Measurements from ENCODE around the gene PEX11B.

The PEX11B gene

DNA sequence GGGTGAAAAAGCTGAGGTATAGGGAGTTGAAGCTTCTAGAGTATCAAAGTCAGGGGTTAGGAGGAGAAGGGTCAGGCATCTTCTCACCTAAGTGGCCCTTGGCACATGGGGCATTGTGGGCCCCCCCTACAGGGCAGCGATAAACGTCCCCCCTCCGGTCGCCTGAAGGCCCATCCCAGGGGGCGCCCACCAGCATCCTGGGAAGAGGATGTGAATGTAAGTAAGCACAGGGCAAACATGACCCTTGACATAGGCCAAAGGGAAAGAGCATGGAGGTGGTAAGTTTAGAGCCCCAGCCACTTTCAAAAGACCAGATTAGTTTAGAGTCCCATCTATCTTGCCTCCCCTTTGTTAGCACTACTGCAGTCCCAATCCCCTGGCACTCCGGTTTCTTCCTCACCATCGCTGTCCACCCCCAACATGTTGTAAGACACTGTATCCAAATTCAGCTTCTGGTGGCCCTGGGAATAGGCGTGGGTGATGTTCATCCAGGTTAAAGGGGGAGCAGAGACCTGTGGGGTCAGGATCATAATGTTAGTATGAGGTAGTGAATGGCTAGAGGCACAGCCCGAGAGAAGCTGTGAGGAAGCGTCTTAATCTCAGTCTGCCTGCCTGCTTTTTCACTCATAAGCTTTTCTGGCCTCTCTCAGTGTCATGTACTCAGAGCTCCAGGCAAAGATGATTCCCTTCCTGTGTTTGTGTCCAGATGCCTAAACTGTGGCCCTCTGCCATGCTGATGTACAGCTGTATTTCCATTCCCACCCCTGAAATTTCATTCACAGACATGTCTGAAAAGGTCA is 11.4 kb downstream of the PEX11B start:
- no peak for DNase-seq (ENCODE audit: low spot score)

DNA sequence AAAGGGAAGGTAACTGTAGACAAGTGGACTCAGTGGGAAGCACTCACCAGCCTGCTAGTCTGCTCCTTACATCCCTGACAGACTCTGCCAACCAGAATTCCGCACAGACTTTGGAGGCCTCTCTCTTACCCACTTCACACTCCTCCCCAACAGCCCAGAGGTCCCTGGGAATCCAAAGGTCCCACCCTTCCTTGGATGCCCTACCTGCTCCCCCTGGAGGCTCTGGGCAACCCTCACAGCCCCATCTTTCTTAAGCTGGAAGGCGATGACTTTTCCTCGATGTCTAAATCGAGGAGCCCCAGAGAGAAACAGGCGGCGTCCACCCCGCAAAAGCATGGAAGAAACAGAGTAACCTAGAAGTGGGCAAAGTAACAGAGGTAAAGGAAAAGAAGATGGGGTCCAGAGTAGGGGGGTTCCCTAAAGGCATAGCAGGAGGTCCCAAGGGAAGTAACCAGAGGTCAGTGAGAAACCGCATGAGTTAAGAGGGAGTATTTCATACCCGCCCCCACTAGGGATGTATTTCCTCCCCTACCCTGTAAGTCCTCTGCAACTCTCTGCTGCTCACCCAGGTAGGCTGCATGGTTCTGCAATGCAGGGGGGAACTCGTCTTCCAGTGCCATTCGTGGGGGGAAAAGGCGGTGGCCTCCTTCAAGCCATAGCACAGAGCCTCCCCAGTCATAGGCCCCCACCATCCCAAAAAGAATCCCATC is 17.1 kb downstream of the PEX11B start:
- DNase-seq (ENCODE audit: low spot score): no peak

DNA sequence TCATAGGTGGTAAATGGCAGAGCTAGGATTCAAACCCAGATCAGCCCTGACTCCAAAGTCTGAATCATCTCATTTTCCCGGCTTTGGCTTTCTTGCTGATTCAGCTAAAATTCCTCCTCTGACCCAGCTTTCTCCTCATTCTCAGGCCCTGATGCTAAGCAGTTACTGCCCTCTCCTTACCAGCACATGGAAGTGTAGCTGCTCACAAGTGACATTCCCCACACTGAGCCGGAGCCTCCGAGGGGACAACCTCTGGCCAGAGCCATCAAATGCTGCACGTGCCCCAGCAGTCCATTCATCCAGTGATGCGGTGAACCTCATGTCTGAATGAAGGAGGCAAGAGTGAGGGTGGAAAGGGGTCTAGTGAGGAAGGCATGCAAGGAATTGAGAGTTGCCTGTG is 19.8 kb downstream of the PEX11B start:
- DNase-seq (ENCODE audit: low spot score): no peak

DNA sequence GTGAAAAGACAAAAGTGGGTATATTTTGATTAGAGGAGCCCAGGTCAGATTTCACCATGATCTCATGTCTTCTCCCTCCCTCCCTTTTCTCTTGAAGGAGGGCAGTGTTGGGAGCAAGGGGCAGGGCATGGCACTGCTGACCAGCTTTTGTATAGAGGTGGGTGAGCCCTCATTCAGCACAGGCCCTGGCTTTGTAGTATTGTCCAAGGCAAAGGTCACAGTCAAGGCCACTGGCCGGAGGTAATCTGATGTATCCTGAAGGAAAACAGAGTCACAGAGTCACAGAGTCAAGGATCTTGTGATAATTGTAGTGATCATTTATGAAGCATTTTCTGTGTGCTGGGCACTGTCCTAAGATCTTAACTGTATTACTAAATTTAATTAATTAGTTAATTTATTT is 20.5 kb downstream of the PEX11B start:
- DNase-seq (ENCODE audit: low spot score): no peak

DNA sequence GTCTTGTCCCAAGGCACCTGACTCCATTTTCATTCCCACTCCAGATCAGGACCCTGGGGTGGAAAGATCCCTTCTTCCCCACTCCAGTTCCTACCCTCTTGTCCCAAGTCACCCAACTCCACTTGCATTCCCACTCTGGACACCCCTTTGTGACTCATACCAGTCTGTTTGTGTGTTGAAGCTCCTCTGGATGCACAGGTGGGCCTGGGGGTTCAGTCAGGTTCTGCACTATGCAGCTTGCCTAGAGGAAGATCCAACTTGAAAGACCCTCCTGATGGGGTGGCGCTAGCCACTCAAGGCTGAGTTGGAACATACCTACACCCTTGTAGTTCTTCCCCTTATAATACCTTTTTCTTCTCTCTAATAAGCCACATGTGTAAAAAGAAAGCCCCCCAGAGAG is 23.0 kb downstream of the PEX11B start:
- DNase-seq (ENCODE audit: low spot score): no peak

DNA sequence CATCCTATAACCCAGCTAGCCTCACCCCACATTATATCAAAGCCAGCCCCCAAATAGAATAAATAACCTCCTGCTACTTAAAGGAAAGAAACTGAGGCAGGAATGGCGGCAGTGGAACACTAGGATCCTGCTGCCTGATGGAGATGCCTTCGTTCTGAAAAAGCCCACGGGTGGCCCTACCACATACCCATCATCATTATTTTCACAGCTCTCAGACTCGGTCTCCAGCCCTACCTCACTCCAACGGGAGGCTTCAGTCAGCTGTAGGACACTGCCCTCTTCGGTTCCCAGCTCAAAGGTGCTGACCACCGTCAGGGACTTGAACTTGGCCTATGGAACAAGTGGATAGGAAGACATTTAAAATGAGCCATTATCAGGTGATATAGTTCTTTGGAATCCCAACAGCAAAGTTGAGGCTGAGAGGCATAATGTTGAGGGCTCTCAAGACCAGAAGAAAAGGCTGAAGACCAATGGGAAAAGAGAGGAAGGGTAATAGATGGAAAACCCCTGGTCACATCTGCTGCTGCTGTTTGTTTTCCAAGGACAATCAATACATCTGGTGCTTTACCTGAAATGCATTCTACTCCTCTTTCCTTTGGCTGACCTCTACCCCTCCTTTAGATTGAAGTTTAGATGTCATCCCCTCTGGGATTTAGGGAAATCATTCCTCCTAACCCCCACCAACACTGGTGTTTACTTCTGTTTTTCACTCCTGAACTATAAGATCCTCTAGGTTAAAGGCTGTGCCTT is 25.0 kb downstream of the PEX11B start:
- DNase-seq (ENCODE audit: low spot score): no peak

DNA sequence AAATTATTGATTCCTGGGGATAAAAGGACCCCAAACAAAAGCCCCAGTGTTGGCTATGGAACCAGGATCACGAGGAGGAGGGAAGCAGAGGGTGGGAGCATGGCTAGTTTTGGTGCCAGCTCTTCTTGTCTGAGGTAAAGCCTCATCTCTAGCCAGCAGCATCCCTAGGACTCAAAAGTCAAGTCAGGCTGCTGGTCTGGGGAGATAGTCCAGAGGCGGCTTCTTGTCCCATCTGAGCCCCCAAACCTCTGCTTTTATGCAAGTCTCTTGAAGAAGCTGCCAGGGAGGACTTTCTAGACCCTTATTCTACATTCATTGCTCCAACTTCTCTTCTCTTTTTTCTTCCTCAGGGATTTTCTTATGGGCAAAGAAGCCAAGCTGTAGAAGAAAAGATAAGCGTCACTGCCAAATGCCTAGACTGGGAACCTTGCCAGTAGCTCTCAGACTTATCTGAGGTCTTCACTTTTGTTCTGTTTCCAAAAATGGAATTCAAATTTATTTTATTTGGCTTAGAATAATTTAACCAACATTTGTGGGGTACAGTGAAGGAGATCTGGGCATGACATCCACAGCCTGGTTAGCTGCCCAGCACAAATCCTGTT is 25.9 kb downstream of the PEX11B start:
- DNase-seq (ENCODE audit: low spot score): no peak

DNA sequence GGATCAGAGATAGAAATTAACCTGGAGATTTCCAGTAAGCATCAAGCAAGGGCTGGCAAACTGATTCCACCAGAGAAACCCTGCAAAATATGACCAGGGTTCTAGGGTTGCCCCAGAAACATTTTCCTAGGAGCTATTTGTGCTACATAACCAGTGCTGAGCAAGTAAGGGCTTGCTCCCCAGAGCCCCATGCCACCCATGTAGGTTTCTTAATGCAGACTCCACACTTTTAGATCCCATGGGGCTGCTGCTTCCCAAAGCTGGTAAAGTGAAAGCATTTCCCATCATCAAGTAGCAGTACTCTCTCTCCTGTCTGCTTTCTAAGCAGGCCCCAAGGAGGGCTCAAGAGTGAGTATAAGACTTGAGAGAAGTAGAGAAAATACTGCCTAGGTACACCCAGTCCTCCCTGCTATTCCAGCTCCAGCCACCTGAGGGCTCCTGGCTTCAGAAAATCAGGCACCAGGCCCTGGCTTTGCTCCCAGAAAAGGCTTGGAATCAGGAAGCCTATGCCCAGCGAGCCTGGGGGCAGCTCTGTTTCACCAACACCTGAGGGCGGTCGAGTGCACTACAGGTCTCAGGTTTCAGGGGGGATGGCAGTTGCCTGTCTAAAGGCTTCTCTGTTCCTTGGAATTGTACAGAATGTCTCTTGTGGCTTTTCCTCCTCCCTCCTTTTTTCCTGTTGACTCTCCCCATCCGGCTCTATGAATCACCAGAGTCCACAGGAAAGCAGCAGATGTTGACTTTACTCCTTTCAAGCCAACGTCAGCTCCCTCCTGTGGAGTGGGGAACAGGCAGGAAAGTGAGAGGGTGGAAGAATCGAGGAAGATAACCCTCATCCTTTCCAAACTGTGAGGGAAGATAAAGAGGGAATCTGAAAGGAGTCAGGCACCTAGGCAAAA is 26.7 kb downstream of the PEX11B start:
- peak; percentile 50 for DNase-seq (ENCODE audit: low spot score)

DNA sequence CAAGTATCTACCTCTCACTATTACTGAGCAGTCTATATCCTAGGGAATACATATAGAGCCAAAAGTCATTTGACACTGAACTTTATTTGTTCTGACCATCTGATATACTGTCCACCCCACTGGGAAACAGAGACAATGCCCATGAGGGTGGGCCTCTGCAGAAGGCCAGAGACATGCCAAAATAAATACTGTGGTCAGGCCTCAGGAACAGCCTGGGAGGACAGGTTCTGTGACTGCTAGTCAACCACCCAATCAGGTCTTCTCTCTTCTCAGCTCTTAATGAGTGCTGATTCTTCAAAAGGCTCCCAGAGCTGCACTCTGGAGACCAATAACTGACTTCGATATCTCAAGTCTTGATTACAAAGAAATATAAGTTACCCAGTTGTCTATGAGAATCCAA is 27.4 kb downstream of the PEX11B start:
- no peak for DNase-seq (ENCODE audit: low spot score)

DNA sequence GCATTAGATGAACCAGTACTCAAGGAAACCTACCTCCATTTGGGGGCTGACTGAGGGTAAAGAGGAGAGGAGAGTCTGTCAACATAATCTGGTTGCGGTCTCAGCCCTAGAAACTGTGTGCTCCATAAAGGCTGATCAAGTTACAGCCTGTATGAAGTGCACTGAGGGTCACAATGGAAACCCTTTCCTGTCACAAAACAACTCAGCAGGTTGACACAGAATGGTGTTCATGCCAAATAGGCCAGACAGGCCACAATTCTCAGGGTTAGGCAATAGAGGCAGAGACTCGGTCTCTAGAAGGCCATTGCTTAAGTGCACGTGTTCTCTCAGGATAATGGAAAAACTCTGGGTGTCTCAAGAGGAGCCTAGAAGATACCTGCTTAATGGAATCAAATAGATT is 28.8 kb downstream of the PEX11B start:
- DNase-seq (ENCODE audit: low spot score): no peak

DNA sequence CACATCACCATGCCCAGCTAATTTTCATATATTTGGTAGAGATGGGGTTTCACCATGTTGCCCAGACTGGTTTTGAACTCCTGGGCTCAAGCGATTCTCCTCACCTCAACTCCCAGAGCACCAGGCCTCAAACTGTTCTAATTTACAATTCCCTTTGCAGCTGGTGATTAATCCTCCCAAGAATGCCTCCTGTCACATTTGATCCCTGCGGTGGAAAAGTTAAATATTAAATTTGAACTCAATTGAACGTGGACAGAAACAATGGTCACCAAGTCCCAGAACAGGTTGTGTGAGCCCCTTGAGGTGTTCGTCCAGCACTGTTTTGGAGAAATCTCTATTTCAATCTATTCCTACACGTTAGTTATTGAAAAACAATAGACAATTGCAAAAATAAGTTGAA is 30.9 kb downstream of the PEX11B start:
- DNase-seq (ENCODE audit: low spot score): no peak

DNA sequence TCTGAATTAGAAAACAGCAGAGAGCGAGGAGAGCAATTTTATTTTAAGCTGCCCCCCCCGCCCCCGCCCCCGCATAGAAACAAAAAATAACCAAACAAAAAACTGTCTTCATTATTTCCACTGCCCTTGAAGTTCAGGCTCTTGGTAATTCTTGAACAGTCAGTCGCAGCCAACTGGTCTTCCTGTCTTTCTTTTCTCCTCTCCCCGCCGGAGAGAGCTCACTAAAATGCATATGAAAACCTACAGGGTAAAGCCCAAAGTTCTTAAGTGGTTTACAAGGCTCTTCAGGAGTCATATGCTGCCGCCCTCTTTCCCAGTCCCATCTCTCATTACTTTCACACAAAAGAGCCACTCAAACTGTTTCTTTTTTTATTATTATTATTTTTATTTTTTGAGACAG is 31.7 kb downstream of the PEX11B start:
- no peak for DNase-seq (ENCODE audit: low spot score)

DNA sequence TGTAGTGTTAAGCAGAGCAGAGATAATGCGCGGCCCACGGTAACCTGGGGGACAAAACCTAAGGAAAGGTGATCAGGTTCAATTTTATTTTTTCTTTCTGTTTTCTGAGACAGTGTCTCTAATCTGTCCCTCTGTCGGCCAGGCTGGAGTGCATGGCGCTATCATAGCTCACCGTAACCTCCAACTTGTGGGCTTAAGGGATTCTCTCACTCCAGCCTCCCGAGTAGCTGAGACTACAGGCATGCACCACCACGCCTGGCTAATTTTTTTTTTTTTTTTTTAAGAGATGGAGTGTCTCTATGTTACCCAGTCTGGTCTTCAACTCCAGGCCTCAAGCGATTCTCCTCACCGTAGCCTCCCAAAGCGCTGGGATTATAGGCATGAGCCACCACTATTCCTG is 32.1 kb downstream of the PEX11B start:
- DNase-seq (ENCODE audit: low spot score): no peak

DNA sequence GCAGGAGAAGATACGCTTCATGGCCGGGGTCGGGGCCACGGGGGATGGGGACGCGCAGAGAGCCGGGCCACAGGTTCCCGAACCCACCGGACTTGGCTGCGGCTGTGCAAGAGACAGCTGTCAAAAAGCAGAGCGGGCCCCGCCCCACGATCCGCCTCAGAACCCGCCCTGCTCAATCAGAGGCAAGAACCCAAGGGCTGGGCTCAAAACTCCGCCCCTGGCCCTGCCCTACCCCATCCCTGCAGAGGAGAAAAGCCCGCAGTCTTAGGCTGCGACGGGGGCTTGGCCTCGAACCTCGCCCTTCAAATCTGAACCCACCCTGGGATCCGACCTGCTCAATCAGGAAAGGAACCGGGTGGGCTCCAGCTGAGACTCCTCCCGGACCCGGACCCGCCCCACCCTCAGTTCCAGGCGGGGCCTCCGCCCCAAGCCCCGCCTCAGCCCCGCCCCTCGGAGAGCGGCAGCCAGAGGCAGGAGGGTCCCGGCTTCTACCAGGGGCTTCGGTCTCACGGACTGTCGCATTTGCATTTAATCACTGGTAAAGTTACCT is 32.7 kb downstream of the PEX11B start, which contains the start of gene ANKRD35:
Gene ANKRD35, minus strand, starts transcription at position 129 of the 550 bp plus-strand sequence. Its CDS starts 108 bp downstream, at position 21.
- peak; percentile 79 for DNase-seq (ENCODE audit: low spot score)

DNA sequence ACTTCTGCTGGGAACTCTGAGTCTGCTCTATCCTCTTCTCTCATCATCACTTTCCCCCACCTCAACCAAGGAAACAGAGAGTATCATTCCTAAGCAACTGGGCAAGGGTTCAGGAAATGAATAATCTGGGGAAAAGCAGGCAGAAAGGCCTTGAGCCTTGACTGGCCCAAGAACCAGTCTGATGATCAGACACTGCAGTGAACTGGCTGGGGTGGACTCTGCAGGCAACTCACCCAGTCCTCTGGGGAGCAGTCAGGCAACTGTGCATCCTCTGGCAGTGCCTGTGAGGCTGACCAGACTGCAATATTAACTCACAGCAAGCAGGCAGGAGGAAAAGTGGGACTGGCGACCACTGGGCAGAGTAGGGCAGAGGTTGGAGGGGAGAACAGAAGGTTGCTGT is 33.8 kb downstream of the PEX11B start:
- DNase-seq (ENCODE audit: low spot score): no peak

DNA sequence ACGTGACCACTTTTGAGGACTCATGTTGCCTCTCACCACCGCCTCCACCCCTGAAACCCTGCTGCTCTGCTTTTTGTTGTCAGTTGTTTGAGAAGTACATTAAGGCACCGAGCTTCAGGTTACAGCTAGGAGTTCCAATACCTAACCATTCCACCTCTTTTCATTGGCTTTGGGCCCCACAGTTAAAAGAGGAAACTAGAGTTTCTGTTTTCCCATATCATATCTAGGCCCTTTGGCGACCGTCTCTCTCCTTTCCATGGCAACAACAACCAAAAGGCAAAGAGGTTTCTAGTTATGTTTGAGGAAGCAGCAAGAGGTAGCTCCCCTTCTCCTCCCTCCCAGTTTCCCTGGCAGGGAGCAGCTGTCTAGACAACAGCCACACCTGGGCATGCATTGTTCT is 38.7 kb downstream of the PEX11B start:
- DNase-seq (ENCODE audit: low spot score): no peak

DNA sequence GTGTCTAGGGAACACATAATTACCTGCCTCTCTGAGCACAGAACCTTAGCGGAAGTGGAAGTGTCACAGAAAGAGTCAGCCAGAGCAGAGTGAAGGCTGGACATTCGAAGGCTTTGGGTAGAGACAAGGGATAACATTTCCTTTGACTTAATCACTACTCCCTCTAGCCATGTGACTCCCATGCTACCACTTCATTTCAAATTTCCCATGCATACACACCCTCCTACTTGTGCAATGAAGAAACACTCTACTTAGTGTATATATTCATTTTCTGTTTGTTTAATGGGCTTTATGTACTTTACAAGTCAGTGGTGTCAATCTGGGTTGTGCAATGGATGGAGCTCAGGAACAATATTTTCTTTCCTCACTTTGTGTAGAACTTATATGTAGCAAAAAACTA is 39.8 kb downstream of the PEX11B start:
- no peak for DNase-seq (ENCODE audit: low spot score)

DNA sequence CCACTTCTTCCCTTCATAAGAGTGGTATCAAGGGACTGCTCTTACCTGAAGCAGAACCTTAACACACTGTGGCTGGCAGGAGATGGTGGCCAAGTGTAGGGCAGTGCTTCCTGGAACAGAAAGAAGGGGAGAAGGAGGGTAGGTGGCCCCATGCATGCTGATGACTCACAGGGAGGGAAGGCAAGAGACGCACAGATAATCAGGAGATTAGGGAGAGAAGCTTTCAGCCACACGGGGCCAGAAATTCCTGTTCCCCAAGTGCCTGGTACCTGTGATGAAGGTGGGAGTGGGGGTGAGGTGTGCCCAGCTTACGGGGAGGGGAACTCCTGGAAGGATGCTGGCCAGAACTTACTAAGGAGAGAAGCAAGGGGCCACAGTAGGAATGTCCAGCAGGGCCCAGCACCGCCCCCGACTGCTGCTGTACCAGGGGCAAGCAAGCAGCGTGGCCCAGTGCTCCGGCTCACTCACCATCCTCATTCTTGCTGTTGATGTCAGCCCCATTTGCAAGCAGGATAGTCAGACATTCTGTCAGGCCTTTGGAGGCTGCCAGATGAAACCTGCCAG is 40.5 kb downstream of the PEX11B start:
- no peak for DNase-seq (ENCODE audit: low spot score)

DNA sequence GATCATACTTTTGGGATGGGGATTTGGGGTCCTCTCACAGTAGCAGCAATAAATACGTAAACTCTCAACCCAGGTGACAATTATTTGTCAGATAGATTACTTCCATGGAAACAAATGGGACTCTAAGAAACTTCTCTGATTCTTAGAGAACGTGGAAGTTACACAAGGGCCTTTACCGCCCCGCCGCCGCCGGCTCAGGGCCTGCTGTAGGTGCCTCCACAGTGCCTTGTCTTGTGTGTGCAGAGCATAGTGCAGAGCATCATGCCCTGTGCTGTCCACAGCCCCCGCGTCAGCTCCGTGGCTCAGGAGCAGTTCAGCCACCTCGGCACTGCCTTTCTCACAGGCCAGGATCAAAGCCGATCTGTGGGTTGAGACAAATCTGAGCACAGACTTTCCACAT is 43.9 kb downstream of the PEX11B start:
- DNase-seq (ENCODE audit: low spot score): no peak

DNA sequence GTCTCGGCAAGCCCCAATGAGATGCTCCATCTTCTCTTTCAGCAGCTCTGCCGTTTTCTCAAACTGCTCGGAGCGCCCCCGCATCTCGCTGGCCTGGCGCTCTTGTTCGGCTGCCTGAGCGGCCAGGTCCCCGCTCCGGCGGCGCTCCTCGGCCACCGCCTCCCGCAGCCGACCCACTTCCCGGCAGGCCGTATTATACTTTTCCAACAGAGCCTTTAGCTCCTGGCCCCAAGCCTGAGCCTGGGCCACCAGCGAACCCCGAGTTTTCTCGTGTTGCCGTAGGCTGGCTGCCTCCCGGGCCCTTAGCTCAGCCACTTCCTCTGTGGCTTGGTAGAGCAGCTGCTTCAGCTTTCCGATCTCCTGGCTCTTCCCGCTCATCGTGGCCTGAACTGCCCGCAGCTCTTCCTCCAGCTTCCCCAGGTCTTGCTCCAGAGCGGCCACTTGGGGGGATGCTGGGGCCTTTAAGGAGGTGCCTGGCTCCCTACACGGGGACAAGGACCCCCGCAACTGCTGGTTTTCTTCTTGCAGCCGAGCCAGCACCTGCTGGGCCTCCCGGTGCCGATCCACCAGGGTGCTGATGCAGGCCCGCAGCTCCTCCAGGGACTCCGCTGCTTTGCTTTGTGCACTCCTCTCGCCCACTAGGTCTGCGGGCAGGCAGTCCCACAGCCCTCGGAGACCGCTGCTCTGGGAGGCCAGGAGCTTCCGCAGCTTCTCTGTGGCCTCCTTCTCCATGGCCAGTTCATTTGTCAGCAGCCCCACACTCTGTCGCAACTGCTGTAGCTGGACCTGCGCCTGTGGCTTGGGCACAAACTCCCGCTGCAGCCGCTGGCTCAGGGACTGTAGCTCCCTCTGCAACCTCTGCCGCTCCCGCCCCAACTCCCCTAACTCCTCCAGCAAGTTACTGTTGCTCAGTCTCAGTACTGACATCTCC is 46.3 kb downstream of the PEX11B start:
- peak; percentile 19 for DNase-seq (ENCODE audit: low spot score)
